DMS114 treated with DMSO at 0.1 percent for 48 hours (cell line): ENCODE results near the gene HIKESHI.
A peak's percentile ranks its signal among the peaks of the same experiment; 100 is the strongest.
"Not testable (repeated sequence)": the region's sequence is repeated elsewhere in the genome, so short reads cannot be mapped to it uniquely, and the experiment has no call there.

Experiments
- DNase-seq: peaks from one replicate; lab custom pipeline; 2025; ENCODE audit not compliant: unreplicated experiment; lab: John Stamatoyannopoulos, UW

HIKESHI gene

GRCh38 chr11:86292912-86293616 lies 9.0 kb upstream of the HIKESHI start:
- DNase-seq: no peak

- DNase-seq: no peak
Measured at GRCh38 chr11:86294026-86294425, 8.0 kb upstream of the HIKESHI start.

GRCh38 chr11:86301742-86302091 lies 323 bp upstream of the HIKESHI start:
- DNase-seq: no peak

GRCh38 chr11:86303257-86303656 lies 1.2 kb downstream of the HIKESHI start:
- DNase-seq: no peak

GRCh38 chr11:86308710-86309109 lies 6.7 kb downstream of the HIKESHI start:
- DNase-seq: not testable (repeated sequence)

GRCh38 chr11:86313793-86314192 lies 11.8 kb downstream of the HIKESHI start:
- DNase-seq: no peak

- no peak for DNase-seq
Measured at GRCh38 chr11:86314636-86315035, 12.6 kb downstream of the HIKESHI start.

- DNase-seq: no peak
Measured at GRCh38 chr11:86335131-86335767, 33.2 kb downstream of the HIKESHI start.

GRCh38 chr11:86337227-86337626 lies 35.2 kb downstream of the HIKESHI start:
- no peak for DNase-seq

GRCh38 chr11:86341382-86341781 lies 39.3 kb downstream of the HIKESHI start:
- DNase-seq: no peak

- DNase-seq: no peak
Measured at GRCh38 chr11:86346513-86346912, 44.5 kb downstream of the HIKESHI start.

GRCh38 chr11:86355256-86355655 lies 53.2 kb downstream of the HIKESHI start:
- DNase-seq: no peak

GRCh38 chr11:86357412-86357811 lies 55.4 kb downstream of the HIKESHI start:
- not testable (repeated sequence) for DNase-seq

GRCh38 chr11:86358720-86359119 lies 56.7 kb downstream of the HIKESHI start:
- no peak for DNase-seq

GRCh38 chr11:86360775-86361395 lies 58.8 kb downstream of the HIKESHI start:
- peak; percentile 36 for DNase-seq

- no peak for DNase-seq
Measured at GRCh38 chr11:86363424-86363823, 61.4 kb downstream of the HIKESHI start.

- DNase-seq: no peak
Measured at GRCh38 chr11:86365546-86365945, 63.5 kb downstream of the HIKESHI start.

- no peak for DNase-seq
Measured at GRCh38 chr11:86369668-86370067, 67.6 kb downstream of the HIKESHI start.

- no peak for DNase-seq
Measured at GRCh38 chr11:86370171-86370570, 68.1 kb downstream of the HIKESHI start.

- no peak for DNase-seq
Measured at GRCh38 chr11:86370922-86371594, 69.0 kb downstream of the HIKESHI start.

- no peak for DNase-seq
Measured at GRCh38 chr11:86372041-86372440, 70.0 kb downstream of the HIKESHI start.

- DNase-seq: no peak
Measured at GRCh38 chr11:86372586-86372985, 70.5 kb downstream of the HIKESHI start.
